Measurements from ENCODE around the gene ARL8A. TPM values are rescaled to one million over a fixed set of nuclear protein-coding genes. Genes with fewer than 3 reads are reported as not detected.
"Not testable (repeated sequence)": the region's sequence is repeated elsewhere in the genome, so short reads cannot be mapped to it uniquely, and the experiment has no call there.

Gene ARL8A
- total RNA-seq, 1 donor from 2014 or later: 12.5 TPM

GRCh38 chr1:202150602-202151001 is 6.1 kb upstream of the ARL8A start:
- Histone ChIP-seq H3K4me1 (ENCODE audit: control insufficient read depth in 3 of 3, insufficient read depth in 3 of 3, low read length in 3 of 3) (peaks cover 4 to 14% (median 7%) of the 10 kb centered on the region in 3 donors), H3K36me3 (ENCODE audit: control insufficient read depth in 3 of 3, insufficient read depth in 3 of 3, low read length in 3 of 3) (no peaks in the 10 kb centered on the region), H3K4me3 (ENCODE audit: low read length in 3 of 3) (no peak overlapping the region), H3K27me3 (ENCODE audit: control insufficient read depth in 3 of 3, insufficient read depth in 3 of 3, low read length in 3 of 3) (peaks cover 0 to 4% (median 0%) of the 10 kb centered on the region in 3 donors), H3K27ac (ENCODE audit: low read depth, low read length) (no peak overlapping the region), H3K9me3 (ENCODE audit: control insufficient read depth in 3 of 3, low read length in 3 of 3) (no peaks in the 10 kb centered on the region), H3K9ac (ENCODE audit: low read depth in 1 of 3, low read length in 3 of 3) (no peak overlapping the region)

DNA sequence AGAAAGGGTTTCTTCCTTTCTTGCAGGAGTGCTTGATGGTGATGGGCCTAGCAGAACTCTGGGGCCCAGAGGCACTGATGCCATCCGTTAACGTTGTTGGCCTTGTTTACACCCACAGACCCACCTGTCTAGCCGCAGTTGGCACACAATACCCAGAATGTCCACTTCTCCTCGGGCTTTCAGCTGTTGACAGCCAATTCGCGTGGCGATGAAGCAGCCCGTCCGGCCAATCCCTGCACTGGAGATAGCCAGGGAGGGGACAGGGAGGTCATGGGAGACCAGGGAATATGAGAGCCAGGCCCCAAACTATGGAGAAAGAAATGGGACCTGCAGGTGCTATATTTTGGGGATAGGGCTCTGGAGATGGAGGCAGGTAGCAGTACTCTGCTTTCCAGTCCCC is 5.7 kb upstream of the ARL8A start:
- H3K27me3 ChIP-seq (ENCODE audit: control insufficient read depth in 3 of 3, insufficient read depth in 3 of 3, low read length in 3 of 3): peaks cover 0 to 4% (median 0%) of the 10 kb centered on the region in 3 donors
- H3K9me3 ChIP-seq (ENCODE audit: control insufficient read depth in 3 of 3, low read length in 3 of 3): no peaks in the 10 kb centered on the region
- no peak overlapping the region for H3K9ac ChIP-seq (ENCODE audit: low read depth in 1 of 3, low read length in 3 of 3)
- peaks cover 7 to 14% (median 11%) of the 10 kb centered on the region in 3 donors for H3K4me1 ChIP-seq (ENCODE audit: control insufficient read depth in 3 of 3, insufficient read depth in 3 of 3, low read length in 3 of 3)
- no peak overlapping the region for H3K27ac ChIP-seq (ENCODE audit: low read depth, low read length)
- H3K36me3 ChIP-seq (ENCODE audit: control insufficient read depth in 3 of 3, insufficient read depth in 3 of 3, low read length in 3 of 3): no peaks in the 10 kb centered on the region
- no peak overlapping the region for H3K4me3 ChIP-seq (ENCODE audit: low read length in 3 of 3)

DNA sequence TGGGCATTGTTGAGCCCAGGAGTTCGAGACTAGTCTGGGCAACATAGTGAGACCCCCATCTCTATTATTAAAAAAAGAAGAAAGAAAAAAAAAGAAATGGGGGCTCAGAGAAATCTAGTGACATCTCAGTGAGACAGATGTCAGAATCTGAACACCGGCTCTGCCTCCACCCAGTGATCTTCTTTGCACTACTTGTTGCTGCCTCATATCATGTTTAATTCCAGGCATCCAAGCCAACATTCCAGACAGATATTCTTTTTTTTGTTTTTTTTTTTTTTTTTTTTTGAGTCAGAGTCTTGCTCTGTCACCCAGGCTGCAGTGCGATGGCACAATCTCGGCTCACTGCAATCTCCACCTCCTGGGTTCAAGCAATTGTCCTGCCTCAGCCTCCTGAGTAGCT is 5.0 kb upstream of the ARL8A start:
- Histone ChIP-seq H3K27me3 (ENCODE audit: control insufficient read depth in 3 of 3, insufficient read depth in 3 of 3, low read length in 3 of 3) (peaks cover 0 to 4% (median 0%) of the 10 kb centered on the region in 3 donors), H3K9ac (ENCODE audit: low read depth in 1 of 3, low read length in 3 of 3) (no peak overlapping the region), H3K4me3 (ENCODE audit: low read length in 3 of 3) (no peak overlapping the region), H3K36me3 (ENCODE audit: control insufficient read depth in 3 of 3, insufficient read depth in 3 of 3, low read length in 3 of 3) (no peaks in the 10 kb centered on the region), H3K27ac (ENCODE audit: low read depth, low read length) (no peak overlapping the region), H3K4me1 (ENCODE audit: control insufficient read depth in 3 of 3, insufficient read depth in 3 of 3, low read length in 3 of 3) (peaks cover 6 to 12% (median 10%) of the 10 kb centered on the region in 3 donors), H3K9me3 (ENCODE audit: control insufficient read depth in 3 of 3, low read length in 3 of 3) (no peaks in the 10 kb centered on the region)

DNA sequence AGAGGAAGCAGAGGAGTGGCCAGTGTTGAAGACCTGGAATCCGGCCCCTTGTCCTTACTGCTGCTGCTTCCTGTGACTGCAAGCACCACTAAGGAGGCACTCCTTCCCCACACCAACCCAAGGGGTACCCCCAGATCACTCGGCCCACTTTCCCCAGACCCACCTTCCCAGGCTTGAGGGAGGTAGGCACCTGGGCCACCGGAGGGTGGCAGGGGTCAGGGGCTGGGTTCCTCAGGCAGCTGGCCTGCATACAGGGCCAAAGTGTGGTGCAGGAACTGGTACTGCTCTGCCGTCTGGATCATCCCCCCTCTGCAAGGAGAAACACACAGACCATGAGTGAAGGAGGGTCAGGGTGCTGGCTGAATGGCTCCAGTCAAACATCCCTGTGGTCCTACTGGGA is 3.9 kb upstream of the ARL8A start:
- no peaks in the 10 kb centered on the region for H3K9me3 ChIP-seq (ENCODE audit: control insufficient read depth in 3 of 3, low read length in 3 of 3)
- no peak overlapping the region for H3K9ac ChIP-seq (ENCODE audit: low read depth in 1 of 3, low read length in 3 of 3)
- no peaks in the 10 kb centered on the region for H3K36me3 ChIP-seq (ENCODE audit: control insufficient read depth in 3 of 3, insufficient read depth in 3 of 3, low read length in 3 of 3)
- H3K4me3 ChIP-seq (ENCODE audit: low read length in 3 of 3): no peak overlapping the region
- H3K27me3 ChIP-seq (ENCODE audit: control insufficient read depth in 3 of 3, insufficient read depth in 3 of 3, low read length in 3 of 3): peaks cover 0 to under 1% (median 0%) of the 10 kb centered on the region in 3 donors
- peaks cover 9 to 12% (median 12%) of the 10 kb centered on the region in 3 donors for H3K4me1 ChIP-seq (ENCODE audit: control insufficient read depth in 3 of 3, insufficient read depth in 3 of 3, low read length in 3 of 3)
- H3K27ac ChIP-seq (ENCODE audit: low read depth, low read length): no peak overlapping the region

GRCh38 chr1:202146993-202147392 is 2.5 kb upstream of the ARL8A start:
- Histone ChIP-seq H3K9me3 (ENCODE audit: control insufficient read depth in 3 of 3, low read length in 3 of 3) (no peaks in the 10 kb centered on the region), H3K4me1 (ENCODE audit: control insufficient read depth in 3 of 3, insufficient read depth in 3 of 3, low read length in 3 of 3) (peaks cover 20 to 21% (median 21%) of the 10 kb centered on the region in 3 donors), H3K4me3 (ENCODE audit: low read length in 3 of 3) (no peak overlapping the region), H3K27me3 (ENCODE audit: control insufficient read depth in 3 of 3, insufficient read depth in 3 of 3, low read length in 3 of 3) (no peaks in the 10 kb centered on the region), H3K27ac (ENCODE audit: low read depth, low read length) (no peak overlapping the region), H3K36me3 (ENCODE audit: control insufficient read depth in 3 of 3, insufficient read depth in 3 of 3, low read length in 3 of 3) (peaks cover 0 to 3% (median 0%) of the 10 kb centered on the region in 3 donors), H3K9ac (ENCODE audit: low read depth in 1 of 3, low read length in 3 of 3) (no peak overlapping the region)

GRCh38 chr1:202146279-202146678 is 1.7 kb upstream of the ARL8A start:
- H3K9ac ChIP-seq (ENCODE audit: low read depth in 1 of 3, low read length in 3 of 3): no peak overlapping the region
- peaks cover 20 to 21% (median 21%) of the 10 kb centered on the region in 3 donors for H3K4me1 ChIP-seq (ENCODE audit: control insufficient read depth in 3 of 3, insufficient read depth in 3 of 3, low read length in 3 of 3)
- H3K9me3 ChIP-seq (ENCODE audit: control insufficient read depth in 3 of 3, low read length in 3 of 3): no peaks in the 10 kb centered on the region
- H3K27ac ChIP-seq (ENCODE audit: low read depth, low read length): no peak overlapping the region
- no peaks in the 10 kb centered on the region for H3K27me3 ChIP-seq (ENCODE audit: control insufficient read depth in 3 of 3, insufficient read depth in 3 of 3, low read length in 3 of 3)
- peaks cover 0 to 3% (median 0%) of the 10 kb centered on the region in 3 donors for H3K36me3 ChIP-seq (ENCODE audit: control insufficient read depth in 3 of 3, insufficient read depth in 3 of 3, low read length in 3 of 3)
- H3K4me3 ChIP-seq (ENCODE audit: low read length in 3 of 3): no peak overlapping the region

GRCh38 chr1:202145744-202146140 is 1.2 kb upstream of the ARL8A start:
- not testable (repeated sequence) for H3K9me3 ChIP-seq (ENCODE audit: control insufficient read depth in 3 of 3, low read length in 3 of 3)
- peak overlapping the region in 2 of 3 donors; percentile 76 to 93 for H3K9ac ChIP-seq (ENCODE audit: low read depth in 1 of 3, low read length in 3 of 3)

DNA sequence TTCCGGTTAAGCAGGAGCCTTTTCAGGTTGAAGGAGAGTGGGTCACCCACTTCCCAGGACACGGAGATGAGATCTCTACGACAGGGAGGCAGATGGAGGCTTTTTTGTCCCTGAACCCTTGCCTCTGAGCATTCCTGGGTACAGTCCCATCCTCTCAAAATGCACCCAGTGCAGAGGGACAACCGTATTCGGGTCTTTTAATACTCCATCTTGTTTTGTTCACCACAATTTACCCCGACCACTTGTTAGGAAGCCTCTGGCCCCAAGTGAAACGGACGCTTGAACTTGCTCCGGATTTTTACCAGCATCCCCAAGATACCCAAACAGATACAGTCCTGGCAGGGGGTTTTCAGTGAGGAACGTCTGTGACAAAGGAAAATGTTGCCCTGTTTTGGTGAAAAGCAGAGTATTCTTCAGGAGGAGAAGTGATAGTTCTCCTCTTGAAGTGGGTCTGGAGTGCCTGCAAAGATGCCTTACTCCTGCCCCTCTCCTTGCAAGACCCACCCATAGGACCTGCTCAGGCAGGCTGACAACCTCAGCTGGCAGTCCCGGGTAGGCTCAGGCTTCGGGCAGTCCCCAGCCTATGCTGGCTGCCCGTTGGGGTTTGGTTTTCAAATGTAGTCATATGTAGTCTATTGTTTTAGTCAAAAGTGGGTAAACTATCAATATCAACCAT is 669 bp upstream of the ARL8A start:
- Histone ChIP-seq H3K9ac (ENCODE audit: low read depth in 1 of 3, low read length in 3 of 3) (peak overlapping the region; percentile 76 to 93 (median 76)), H3K27me3 (ENCODE audit: control insufficient read depth in 3 of 3, insufficient read depth in 3 of 3, low read length in 3 of 3) (no peaks in the 10 kb centered on the region), H3K9me3 (ENCODE audit: control insufficient read depth in 3 of 3, low read length in 3 of 3) (no peaks in the 10 kb centered on the region), H3K4me3 (ENCODE audit: low read length in 3 of 3) (peak overlapping the region; percentile 71 to 85 (median 78)), H3K36me3 (ENCODE audit: control insufficient read depth in 3 of 3, insufficient read depth in 3 of 3, low read length in 3 of 3) (peaks cover 0 to 5% (median 0%) of the 10 kb centered on the region in 3 donors), H3K27ac (ENCODE audit: low read depth, low read length) (peak overlapping the region; percentile 86), H3K4me1 (ENCODE audit: control insufficient read depth in 3 of 3, insufficient read depth in 3 of 3, low read length in 3 of 3) (peaks cover 23 to 27% (median 24%) of the 10 kb centered on the region in 3 donors)

More at GRCh38 chr1:202145744-202146140, 1.2 kb upstream of the ARL8A start:
- Histone ChIP-seq H3K4me3 (ENCODE audit: low read length in 3 of 3) (peak overlapping the region in 1 of 3 donors; percentile 78), H3K4me1 (ENCODE audit: control insufficient read depth in 3 of 3, insufficient read depth in 3 of 3, low read length in 3 of 3) (peaks cover 23 to 25% (median 24%) of the 10 kb centered on the region in 3 donors)
- not testable (repeated sequence) for H3K36me3 ChIP-seq (ENCODE audit: control insufficient read depth in 3 of 3, insufficient read depth in 3 of 3, low read length in 3 of 3); H3K27ac ChIP-seq (ENCODE audit: low read depth, low read length); H3K27me3 ChIP-seq (ENCODE audit: control insufficient read depth in 3 of 3, insufficient read depth in 3 of 3, low read length in 3 of 3)

DNA sequence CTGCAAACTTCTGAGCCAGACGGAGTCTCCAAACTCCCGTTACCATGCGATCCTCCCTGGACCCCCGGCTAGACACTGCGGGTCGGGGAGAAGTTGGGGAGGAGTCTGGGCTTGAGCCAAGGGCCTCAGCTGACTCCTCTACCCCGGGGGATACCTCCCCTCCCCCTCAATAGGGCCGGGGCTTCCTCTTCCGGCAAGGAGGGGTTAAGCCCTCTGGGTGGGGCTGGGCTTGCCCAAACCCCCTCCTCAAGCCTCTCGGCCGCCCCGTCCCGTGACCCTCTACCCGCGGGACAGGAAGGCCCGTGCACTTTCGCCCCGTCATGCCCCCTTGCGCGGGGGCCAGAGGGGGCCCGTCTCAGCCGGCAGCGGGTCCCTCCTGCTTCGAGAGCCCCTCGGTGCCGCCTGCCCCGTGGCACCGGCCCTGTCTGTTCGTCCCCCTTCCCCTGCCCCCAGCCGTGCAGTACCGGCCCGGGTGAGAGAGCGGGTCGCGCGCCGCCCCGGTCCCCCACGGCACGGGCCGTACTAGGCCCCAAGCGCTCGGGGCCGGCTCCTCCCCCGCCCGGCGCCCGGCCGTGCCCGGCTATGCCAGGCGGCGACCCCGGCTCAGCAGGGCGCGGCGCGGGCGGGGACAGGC is 652 bp downstream of the ARL8A start:
- H3K36me3 ChIP-seq (ENCODE audit: control insufficient read depth in 3 of 3, insufficient read depth in 3 of 3, low read length in 3 of 3): peaks cover 0 to 5% (median 0%) of the 10 kb centered on the region in 3 donors
- H3K27me3 ChIP-seq (ENCODE audit: control insufficient read depth in 3 of 3, insufficient read depth in 3 of 3, low read length in 3 of 3): no peaks in the 10 kb centered on the region
- H3K9ac ChIP-seq (ENCODE audit: low read depth in 1 of 3, low read length in 3 of 3): peak overlapping the region; percentile 91 to 93 (median 92)
- H3K4me3 ChIP-seq (ENCODE audit: low read length in 3 of 3): peak overlapping the region; percentile 71 to 90 (median 85)
- H3K27ac ChIP-seq (ENCODE audit: low read depth, low read length): peak overlapping the region; percentile 86
- no peaks in the 10 kb centered on the region for H3K9me3 ChIP-seq (ENCODE audit: control insufficient read depth in 3 of 3, low read length in 3 of 3)
- peaks cover 23 to 27% (median 24%) of the 10 kb centered on the region in 3 donors for H3K4me1 ChIP-seq (ENCODE audit: control insufficient read depth in 3 of 3, insufficient read depth in 3 of 3, low read length in 3 of 3)

Data from skeletal muscle tissue (tissue), 4 donors.